Panc1 (cell line): ENCODE results near the gene ADCY3.

Source experiments
- TF ChIP-seq, protein P1 (sequence below): fragments of 450-650 bp; IDR thresholded peaks from 2 replicates; pipeline ENCODE4 v1.5.1; 2017; ENCODE audit warnings: mild to moderate bottlenecking
- TF ChIP-seq, protein P2 (sequence below), 2 experiments: IDR thresholded peaks; 2 replicates each; pipeline ENCODE4 v1.6.1; 2011 to 2012; ENCODE audit warnings: low read depth in 2 of 2, control low read depth in 1 of 2, low read length in 1 of 2, mild to moderate bottlenecking in 1 of 2, moderate library complexity in 1 of 2; ENCODE audit not compliant: insufficient read depth in 1 of 2

DNA sequence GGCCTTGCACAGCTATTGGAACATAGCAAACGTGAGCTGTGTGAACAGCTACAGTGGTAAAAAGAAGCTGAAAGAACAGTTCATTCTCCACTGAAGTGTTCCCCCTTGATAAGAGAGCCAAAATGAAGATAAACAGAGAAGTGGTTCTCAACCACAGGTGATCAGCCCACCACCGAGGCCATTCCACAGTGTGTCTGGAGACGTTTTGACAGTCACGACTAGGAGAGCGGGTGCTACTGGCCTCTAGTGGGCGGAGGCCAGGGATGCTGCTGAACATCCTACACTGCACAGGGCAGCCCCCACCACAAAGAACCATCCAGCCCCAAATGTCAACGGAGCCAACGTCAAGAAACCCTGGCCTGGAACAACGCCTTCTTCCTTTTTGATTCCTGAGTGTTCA is 38.4 kb downstream of the ADCY3 start:
- TF ChIP-seq, protein P1, sequence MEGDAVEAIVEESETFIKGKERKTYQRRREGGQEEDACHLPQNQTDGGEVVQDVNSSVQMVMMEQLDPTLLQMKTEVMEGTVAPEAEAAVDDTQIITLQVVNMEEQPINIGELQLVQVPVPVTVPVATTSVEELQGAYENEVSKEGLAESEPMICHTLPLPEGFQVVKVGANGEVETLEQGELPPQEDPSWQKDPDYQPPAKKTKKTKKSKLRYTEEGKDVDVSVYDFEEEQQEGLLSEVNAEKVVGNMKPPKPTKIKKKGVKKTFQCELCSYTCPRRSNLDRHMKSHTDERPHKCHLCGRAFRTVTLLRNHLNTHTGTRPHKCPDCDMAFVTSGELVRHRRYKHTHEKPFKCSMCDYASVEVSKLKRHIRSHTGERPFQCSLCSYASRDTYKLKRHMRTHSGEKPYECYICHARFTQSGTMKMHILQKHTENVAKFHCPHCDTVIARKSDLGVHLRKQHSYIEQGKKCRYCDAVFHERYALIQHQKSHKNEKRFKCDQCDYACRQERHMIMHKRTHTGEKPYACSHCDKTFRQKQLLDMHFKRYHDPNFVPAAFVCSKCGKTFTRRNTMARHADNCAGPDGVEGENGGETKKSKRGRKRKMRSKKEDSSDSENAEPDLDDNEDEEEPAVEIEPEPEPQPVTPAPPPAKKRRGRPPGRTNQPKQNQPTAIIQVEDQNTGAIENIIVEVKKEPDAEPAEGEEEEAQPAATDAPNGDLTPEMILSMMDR: no peak
- TF ChIP-seq, protein P2, sequence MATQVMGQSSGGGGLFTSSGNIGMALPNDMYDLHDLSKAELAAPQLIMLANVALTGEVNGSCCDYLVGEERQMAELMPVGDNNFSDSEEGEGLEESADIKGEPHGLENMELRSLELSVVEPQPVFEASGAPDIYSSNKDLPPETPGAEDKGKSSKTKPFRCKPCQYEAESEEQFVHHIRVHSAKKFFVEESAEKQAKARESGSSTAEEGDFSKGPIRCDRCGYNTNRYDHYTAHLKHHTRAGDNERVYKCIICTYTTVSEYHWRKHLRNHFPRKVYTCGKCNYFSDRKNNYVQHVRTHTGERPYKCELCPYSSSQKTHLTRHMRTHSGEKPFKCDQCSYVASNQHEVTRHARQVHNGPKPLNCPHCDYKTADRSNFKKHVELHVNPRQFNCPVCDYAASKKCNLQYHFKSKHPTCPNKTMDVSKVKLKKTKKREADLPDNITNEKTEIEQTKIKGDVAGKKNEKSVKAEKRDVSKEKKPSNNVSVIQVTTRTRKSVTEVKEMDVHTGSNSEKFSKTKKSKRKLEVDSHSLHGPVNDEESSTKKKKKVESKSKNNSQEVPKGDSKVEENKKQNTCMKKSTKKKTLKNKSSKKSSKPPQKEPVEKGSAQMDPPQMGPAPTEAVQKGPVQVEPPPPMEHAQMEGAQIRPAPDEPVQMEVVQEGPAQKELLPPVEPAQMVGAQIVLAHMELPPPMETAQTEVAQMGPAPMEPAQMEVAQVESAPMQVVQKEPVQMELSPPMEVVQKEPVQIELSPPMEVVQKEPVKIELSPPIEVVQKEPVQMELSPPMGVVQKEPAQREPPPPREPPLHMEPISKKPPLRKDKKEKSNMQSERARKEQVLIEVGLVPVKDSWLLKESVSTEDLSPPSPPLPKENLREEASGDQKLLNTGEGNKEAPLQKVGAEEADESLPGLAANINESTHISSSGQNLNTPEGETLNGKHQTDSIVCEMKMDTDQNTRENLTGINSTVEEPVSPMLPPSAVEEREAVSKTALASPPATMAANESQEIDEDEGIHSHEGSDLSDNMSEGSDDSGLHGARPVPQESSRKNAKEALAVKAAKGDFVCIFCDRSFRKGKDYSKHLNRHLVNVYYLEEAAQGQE (IDR thresholded peaks at IDR 0.05; ENCODE audit: insufficient read depth in 1 of 2, low read depth in 2 of 2, low read length in 1 of 2): no peak
